ENCODE results near the gene FAM174C. TPM values are rescaled to one million over a fixed set of nuclear protein-coding genes. Genes with fewer than 3 reads are reported as not detected.

FAM174C gene
- total RNA-seq, 1 donor from 2014 or later = 30.0 TPM

- H3K27me3 Mint-ChIP-seq = no peaks in the 10 kb centered on the region
Observed at GRCh38 chr19:1291761-1292418, 16.6 kb downstream of the FAM174C start.

GRCh38 chr19:1292419-1293151 is 17.3 kb downstream of the FAM174C start:
- Mint-ChIP-seq H3K36me3 (ENCODE audit: insufficient read depth) (peaks cover 1% of the 10 kb centered on the region), H3K4me3 (ENCODE audit: low read depth) (no peak overlapping the region), H3K4me1 (ENCODE audit: low read depth) (no peaks in the 10 kb centered on the region), H3K27ac (no peak overlapping the region), H3K9me3 (ENCODE audit: low read depth) (no peaks in the 10 kb centered on the region), H3K27me3 (no peaks in the 10 kb centered on the region)
- no peak for TF ChIP-seq CTCF (IDR thresholded peaks at IDR 0.05; ENCODE audit: unreplicated experiment)
- DNase-seq (ENCODE audit: low spot score, unreplicated experiment) = no peak

More at GRCh38 chr19:1291761-1292418, 16.6 kb downstream of the FAM174C start:
- Mint-ChIP-seq H3K9me3 (ENCODE audit: low read depth) (no peaks in the 10 kb centered on the region), H3K36me3 (ENCODE audit: insufficient read depth) (no peaks in the 10 kb centered on the region), H3K27ac (no peak overlapping the region), H3K4me3 (ENCODE audit: low read depth) (no peak overlapping the region), H3K4me1 (ENCODE audit: low read depth) (no peaks in the 10 kb centered on the region)
- DNase-seq (ENCODE audit: low spot score, unreplicated experiment) = no peak
- TF ChIP-seq CTCF (IDR thresholded peaks at IDR 0.05; ENCODE audit: unreplicated experiment) = no peak

- Mint-ChIP-seq H3K27me3 (no peaks in the 10 kb centered on the region), H3K4me3 (ENCODE audit: low read depth) (no peak overlapping the region), H3K4me1 (ENCODE audit: low read depth) (no peaks in the 10 kb centered on the region), H3K27ac (no peak overlapping the region), H3K9me3 (ENCODE audit: low read depth) (no peaks in the 10 kb centered on the region), H3K36me3 (ENCODE audit: insufficient read depth) (peaks cover 3% of the 10 kb centered on the region)
- no peak for TF ChIP-seq CTCF (IDR thresholded peaks at IDR 0.05; ENCODE audit: unreplicated experiment)
- no peak for DNase-seq (ENCODE audit: low spot score, unreplicated experiment)
Observed at GRCh38 chr19:1293782-1294604, 18.7 kb downstream of the FAM174C start.

- Mint-ChIP-seq H3K27ac (no peak overlapping the region), H3K4me3 (ENCODE audit: low read depth) (no peak overlapping the region), H3K36me3 (ENCODE audit: insufficient read depth) (peaks cover 3% of the 10 kb centered on the region), H3K9me3 (ENCODE audit: low read depth) (no peaks in the 10 kb centered on the region), H3K4me1 (ENCODE audit: low read depth) (no peaks in the 10 kb centered on the region), H3K27me3 (no peaks in the 10 kb centered on the region)
- no peak for DNase-seq (ENCODE audit: low spot score, unreplicated experiment)
- no peak for TF ChIP-seq CTCF (IDR thresholded peaks at IDR 0.05; ENCODE audit: unreplicated experiment)
Observed at GRCh38 chr19:1294688-1295087, 19.4 kb downstream of the FAM174C start.

All from progenitor cell of endocrine pancreas (in vitro differentiated cells).